Measurements from ENCODE around the gene MYH1.

The MYH1 gene

GRCh38 chr17:10477701-10478100 lies 40.6 kb downstream of the MYH1 start:
- DNase-seq, result no peak

GRCh38 chr17:10474536-10474935 lies 43.8 kb downstream of the MYH1 start:
- no peak for DNase-seq

GRCh38 chr17:10471858-10472257 lies 46.5 kb downstream of the MYH1 start:
- DNase-seq, result no peak

GRCh38 chr17:10469459-10469858 lies 48.9 kb downstream of the MYH1 start, which contains the start of gene MYH4:
Gene MYH4, minus strand, starts transcription at chr17:10469559. Its CDS starts 2,814 bp downstream, at chr17:10466745.
- DNase-seq, result no peak

GRCh38 chr17:10463402-10463801 lies 54.9 kb downstream of the MYH1 start:
- no peak for DNase-seq

- no peak for DNase-seq
Observed at GRCh38 chr17:10460062-10460461, 58.3 kb downstream of the MYH1 start.

- DNase-seq, result no peak
Observed at GRCh38 chr17:10458701-10459100, 59.6 kb downstream of the MYH1 start.

- no peak for DNase-seq
Observed at GRCh38 chr17:10457952-10458351, 60.4 kb downstream of the MYH1 start.

- no peak for DNase-seq
Observed at GRCh38 chr17:10447026-10447931, 71.1 kb downstream of the MYH1 start.
